ENCODE measurements around the gene LY6G5B. TPM values are rescaled to one million over a fixed set of nuclear protein-coding genes. Genes with fewer than 3 reads are reported as not detected.

Gene LY6G5B, protein sequence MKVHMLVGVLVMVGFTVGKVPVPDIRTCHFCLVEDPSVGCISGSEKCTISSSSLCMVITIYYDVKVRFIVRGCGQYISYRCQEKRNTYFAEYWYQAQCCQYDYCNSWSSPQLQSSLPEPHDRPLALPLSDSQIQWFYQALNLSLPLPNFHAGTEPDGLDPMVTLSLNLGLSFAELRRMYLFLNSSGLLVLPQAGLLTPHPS
- 23.9 and 25.0 TPM in 2 replicates for total RNA-seq
- polyA plus RNA-seq: 13.7 and 15.4 TPM in 2 replicates
- polyA plus RNA-seq (2011; cell fraction: cytosol; rRNA removed): 1.9 and 2.7 TPM in 2 replicates
- polyA plus RNA-seq (2011; cell fraction: nucleus; rRNA removed): 151 and 157 TPM in 2 replicates
- 15.8 and 17.1 TPM in 2 replicates for polyA plus RNA-seq (2012)
- 21.8 and 22.5 TPM in 2 replicates for polyA minus RNA-seq
- polyA minus RNA-seq (2011; cell fraction: cytosol; rRNA and poly(A)+ RNA removed): 1.3 TPM
- polyA minus RNA-seq (2011; cell fraction: nucleus; rRNA and poly(A)+ RNA removed): 21.4 and 25.6 TPM in 2 replicates
- Bru-seq, nascent RNA: percentile 75 among the genes with signal in this experiment
- BruChase-seq, experiment 1, labeled RNA remaining after a 6-hour chase: percentile 94 among the genes with signal in this experiment
- BruChase-seq, experiment 2, labeled RNA remaining after a 2-hour chase: percentile 98 among the genes with signal in this experiment
- long read RNA-seq, partial matches to known transcripts: 2 of 5 reads
- long read RNA-seq, other reads (novel, unspliced or antisense): 1 of 5 reads

DNA sequence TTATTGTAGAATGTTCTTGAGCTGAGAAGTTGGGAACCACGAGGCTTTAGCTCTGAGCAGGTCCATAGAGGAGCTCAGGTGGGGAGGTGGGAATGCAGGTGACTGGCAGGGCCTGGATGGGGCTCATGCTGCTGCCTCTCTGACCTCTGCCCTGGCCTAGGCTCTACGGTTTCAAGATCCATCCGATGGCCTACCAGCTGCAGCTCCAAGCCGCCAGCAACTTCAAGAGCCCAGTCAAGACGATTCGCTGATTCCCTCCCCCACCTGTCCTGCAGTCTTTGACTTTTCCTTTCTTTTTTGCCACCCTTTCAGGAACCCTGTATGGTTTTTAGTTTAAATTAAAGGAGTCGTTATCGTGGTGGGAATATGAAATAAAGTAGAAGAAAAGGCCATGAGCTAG, at the start of gene LY6G5B:
TSS of gene LY6G5B (plus strand) at position 301 of the 400 bp plus-strand sequence. CDS start 975 bp downstream, outside the sequence.
- dilution Hi-C loops (cut with MboI; ENCODE audit: extremely low pct_ligation_motif_present, low sequenced_read_pairs): no loop called here
- H3K9ac ChIP-seq (replicated peaks; ENCODE audit: extremely low read depth, insufficient read depth, low read length): no peak within 1 kb of the TSS
- FAIRE-seq: no peak
- no peak within 1 kb of the TSS for H3K4me3 ChIP-seq (replicated peaks in 1 of 3; ENCODE audit: insufficient read depth in 1 of 3, low read depth in 1 of 3, low read length in 3 of 3)
- peaks cover 9% of the 10 kb centered on the region for H3K4me1 ChIP-seq (ENCODE audit: control insufficient read depth, extremely low read depth, insufficient read depth, low read length)
- POLR2A ChIA-PET: no interaction called here
- no peak within 1 kb of the TSS for H3K4me2 ChIP-seq (ENCODE audit: insufficient read depth, low read length)
- peaks cover 29 to 47% of the 10 kb centered on the region in 2 experiments for H3K36me3 ChIP-seq (ENCODE audit: control insufficient read depth in 2 of 2, extremely low read depth in 1 of 2, insufficient read depth in 2 of 2, low read length in 2 of 2)
- peaks cover 26% of the 10 kb centered on the region for H3K79me2 ChIP-seq (ENCODE audit: control insufficient read depth, insufficient read depth, low read length)
- CTCF ChIA-PET: interaction anchor here (0.6 to 1.9 kb wide), 2 partner anchors 67 to 160 kb away, joined by 3 to 8 read pairs; no protein-coding TSS in a partner anchor
- TF ChIP-seq POLR2AphosphoS5 (IDR thresholded peaks at IDR 0.05; ENCODE audit: insufficient read depth, low read depth, low read length) (no peak), FOS (IDR thresholded peaks at IDR 0.05; ENCODE audit: borderline replicate concordance, insufficient read depth, low read length) (no peak), EZH2 (IDR thresholded peaks at IDR 0.05; ENCODE audit: borderline replicate concordance, low read depth, low read length, severe bottlenecking) (no peak), POLR2A (IDR thresholded peaks at IDR 0.05; ENCODE audit: low read depth, low read length) (no peak), MYC (IDR thresholded peaks at IDR 0.05; ENCODE audit: low read depth, low read length) (no peak), JUN (IDR thresholded peaks at IDR 0.05; ENCODE audit: borderline replicate concordance, insufficient read depth, insufficient read length, low read depth) (no peak), GATA2 (IDR thresholded peaks at IDR 0.05; ENCODE audit: insufficient read depth, insufficient read length, low read depth, low read length) (no peak)
- TF ChIP-seq, protein P1, sequence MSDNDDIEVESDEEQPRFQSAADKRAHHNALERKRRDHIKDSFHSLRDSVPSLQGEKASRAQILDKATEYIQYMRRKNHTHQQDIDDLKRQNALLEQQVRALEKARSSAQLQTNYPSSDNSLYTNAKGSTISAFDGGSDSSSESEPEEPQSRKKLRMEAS (IDR thresholded peaks at IDR 0.05; ENCODE audit: insufficient read depth, insufficient read length): no peak
- TF ChIP-seq, protein P2, sequence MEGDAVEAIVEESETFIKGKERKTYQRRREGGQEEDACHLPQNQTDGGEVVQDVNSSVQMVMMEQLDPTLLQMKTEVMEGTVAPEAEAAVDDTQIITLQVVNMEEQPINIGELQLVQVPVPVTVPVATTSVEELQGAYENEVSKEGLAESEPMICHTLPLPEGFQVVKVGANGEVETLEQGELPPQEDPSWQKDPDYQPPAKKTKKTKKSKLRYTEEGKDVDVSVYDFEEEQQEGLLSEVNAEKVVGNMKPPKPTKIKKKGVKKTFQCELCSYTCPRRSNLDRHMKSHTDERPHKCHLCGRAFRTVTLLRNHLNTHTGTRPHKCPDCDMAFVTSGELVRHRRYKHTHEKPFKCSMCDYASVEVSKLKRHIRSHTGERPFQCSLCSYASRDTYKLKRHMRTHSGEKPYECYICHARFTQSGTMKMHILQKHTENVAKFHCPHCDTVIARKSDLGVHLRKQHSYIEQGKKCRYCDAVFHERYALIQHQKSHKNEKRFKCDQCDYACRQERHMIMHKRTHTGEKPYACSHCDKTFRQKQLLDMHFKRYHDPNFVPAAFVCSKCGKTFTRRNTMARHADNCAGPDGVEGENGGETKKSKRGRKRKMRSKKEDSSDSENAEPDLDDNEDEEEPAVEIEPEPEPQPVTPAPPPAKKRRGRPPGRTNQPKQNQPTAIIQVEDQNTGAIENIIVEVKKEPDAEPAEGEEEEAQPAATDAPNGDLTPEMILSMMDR (IDR thresholded peaks at IDR 0.05; ENCODE audit: extremely low read depth in 1 of 2, insufficient read depth in 1 of 2, low read depth in 1 of 2, low read length in 2 of 2): no peak
- no peak within 1 kb of the TSS for H3K27ac ChIP-seq (ENCODE audit: insufficient read depth, low read depth, low read length)
- DNase-seq (ENCODE audit: low read depth, low spot score): no peak
- H2AFZ ChIP-seq (ENCODE audit: low read depth, low read length): no peak within 1 kb of the TSS
- no peaks in the 10 kb centered on the region for H3K27me3 ChIP-seq (ENCODE audit: control insufficient read depth in 2 of 2, insufficient read depth in 2 of 2, low read length in 2 of 2)
- intact Hi-C loops (cut with micrococcal nuclease): loop anchor here (5.0 to 10.0 kb wide), 2 partner anchors 163 to 525 kb away; partner anchors contain the start of genes GPSM3 and PBX2
- H4K20me1 ChIP-seq (replicated peaks; ENCODE audit: control insufficient read depth, extremely low read depth, insufficient read depth, low read length): no peaks in the 10 kb centered on the region
- no peaks in the 10 kb centered on the region for H3K9me1 ChIP-seq (replicated peaks; ENCODE audit: control insufficient read depth, extremely low read depth, insufficient read depth, low read length)
- H3K9me3 ChIP-seq (replicated peaks; ENCODE audit: control insufficient read depth, insufficient read depth, low read length): no peaks in the 10 kb centered on the region
- no TSS peak for BruUV-seq (replicated peaks)
